OCI-LY7 (cell line): ENCODE results near the gene ZNF280A.

Source experiments
- EZH2phosphoT487 ChIP-seq: fragments of 200-600 bp; sonication (generic); IDR thresholded peaks from 2 replicates; pipeline ENCODE4 v1.6.1; 2018; ENCODE audit warnings: low read depth, borderline replicate concordance, mild to moderate bottlenecking, mixed run types, antibody characterized with exemption, low read length, moderate library complexity, mixed read lengths
- TF ChIP-seq, protein P1 (sequence below): fragments of 200-600 bp; sonication (generic); conservative IDR thresholded peaks from 2 replicates; pipeline ENCODE4 v1.5.1; 2014; ENCODE audit warnings: mild to moderate bottlenecking, antibody characterized with exemption, low read length, moderate library complexity, mixed read lengths

DNA sequence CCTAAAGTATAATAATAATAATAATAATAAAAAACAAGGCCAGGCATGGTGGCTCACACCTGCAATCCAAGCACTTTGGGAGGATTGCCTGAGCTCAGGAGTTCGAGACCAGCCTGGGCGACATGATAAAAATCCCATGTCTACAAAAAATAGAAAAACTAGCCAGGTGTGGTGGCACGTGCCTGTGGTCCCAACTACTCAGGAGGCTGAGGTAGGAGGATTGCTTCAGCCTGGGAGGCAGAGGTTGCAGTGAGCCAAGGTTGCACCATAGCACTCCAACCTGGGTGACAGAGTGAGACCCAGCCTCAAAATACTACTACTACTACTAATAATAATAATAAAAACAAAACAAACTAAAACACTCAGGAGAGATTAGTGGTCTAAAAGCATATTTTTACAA, 15.6 kb upstream of the ZNF280A start:
- TF ChIP-seq, protein P1, sequence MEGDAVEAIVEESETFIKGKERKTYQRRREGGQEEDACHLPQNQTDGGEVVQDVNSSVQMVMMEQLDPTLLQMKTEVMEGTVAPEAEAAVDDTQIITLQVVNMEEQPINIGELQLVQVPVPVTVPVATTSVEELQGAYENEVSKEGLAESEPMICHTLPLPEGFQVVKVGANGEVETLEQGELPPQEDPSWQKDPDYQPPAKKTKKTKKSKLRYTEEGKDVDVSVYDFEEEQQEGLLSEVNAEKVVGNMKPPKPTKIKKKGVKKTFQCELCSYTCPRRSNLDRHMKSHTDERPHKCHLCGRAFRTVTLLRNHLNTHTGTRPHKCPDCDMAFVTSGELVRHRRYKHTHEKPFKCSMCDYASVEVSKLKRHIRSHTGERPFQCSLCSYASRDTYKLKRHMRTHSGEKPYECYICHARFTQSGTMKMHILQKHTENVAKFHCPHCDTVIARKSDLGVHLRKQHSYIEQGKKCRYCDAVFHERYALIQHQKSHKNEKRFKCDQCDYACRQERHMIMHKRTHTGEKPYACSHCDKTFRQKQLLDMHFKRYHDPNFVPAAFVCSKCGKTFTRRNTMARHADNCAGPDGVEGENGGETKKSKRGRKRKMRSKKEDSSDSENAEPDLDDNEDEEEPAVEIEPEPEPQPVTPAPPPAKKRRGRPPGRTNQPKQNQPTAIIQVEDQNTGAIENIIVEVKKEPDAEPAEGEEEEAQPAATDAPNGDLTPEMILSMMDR = no peak
- no peak for TF ChIP-seq EZH2phosphoT487
